Calu3 (cell line): ENCODE measurements around the gene KLHL29. TPM values are rescaled to one million over a fixed set of nuclear protein-coding genes. Genes with fewer than 3 reads are reported as not detected.

ENCODE experiments used
- BruUV-seq: library from RNA; stranded (reverse); fragments of 400-500 nt; replicated peaks from 2 replicates; lab custom pipeline; 2021; lab: Mats Ljungman, UMichigan
- CTCF ChIA-PET: fragments of 300-600 bp; sonication (Branson Sonifier 250); formaldehyde crosslinking; loops from one replicate; lab custom pipeline; 2022; ENCODE audit warnings: antibody characterized with exemption; lab: Charles Lee
- DNase-seq: peaks from one replicate; pipeline ENCODE4 v3.0.0; 2022
- H3K27ac Mint-ChIP-seq: one replicate; pipeline ENCODE4 v1.8.0; 2022; ENCODE audit warnings: mixed read lengths; ENCODE audit not compliant: unreplicated experiment
- H3K27me3 Mint-ChIP-seq: one replicate; pipeline ENCODE4 v1.8.0; 2022; ENCODE audit warnings: mixed read lengths; ENCODE audit not compliant: unreplicated experiment
- H3K36me3 Mint-ChIP-seq: one replicate; pipeline ENCODE4 v1.8.0; 2022; ENCODE audit warnings: mild to moderate bottlenecking, moderate library complexity, mixed read lengths; ENCODE audit not compliant: insufficient read depth, unreplicated experiment
- H3K4me1 Mint-ChIP-seq: one replicate; pipeline ENCODE4 v1.8.0; 2022; ENCODE audit warnings: mild to moderate bottlenecking, low read depth, mixed read lengths; ENCODE audit not compliant: unreplicated experiment
- H3K4me3 Mint-ChIP-seq: one replicate; pipeline ENCODE4 v1.8.0; 2022; ENCODE audit warnings: mild to moderate bottlenecking, low read depth, moderate library complexity, mixed read lengths; ENCODE audit not compliant: unreplicated experiment
- H3K9me3 Mint-ChIP-seq: one replicate; pipeline ENCODE4 v1.8.0; 2022; ENCODE audit warnings: low read depth, mixed read lengths; ENCODE audit not compliant: unreplicated experiment
- CTCF ChIP-seq: fragments of 200-600 bp; IDR thresholded peaks from one replicate; pipeline ENCODE4 v1.8.0; 2022; ENCODE audit warnings: antibody characterized with exemption; ENCODE audit not compliant: unreplicated experiment
- intact Hi-C: fragments of 100-400 bp; cut with micrococcal nuclease; formaldehyde crosslinking; loops from one replicate; pipeline ENCODE4 v1.10.0; 2022; ENCODE audit not compliant: unreplicated experiment
- total RNA-seq: library from RNA; stranded (reverse); gene quantifications from 2 replicates; pipeline ENCODE4 v1.2.3, GENCODE V29; 2022

Gene KLHL29
- total RNA-seq, 1 experiment from 2014 or later = 11.9 TPM

- BruUV-seq = no TSS peak
- Mint-ChIP-seq H3K27ac (no peak overlapping the region), H3K9me3 (no peaks in the 10 kb centered on the region), H3K36me3 (no peaks in the 10 kb centered on the region), H3K4me1 (no peaks in the 10 kb centered on the region), H3K27me3 (no peaks in the 10 kb centered on the region), H3K4me3 (no peak overlapping the region)
- DNase-seq = no peak
- CTCF ChIA-PET = interaction anchor here (0.6 to 1.2 kb wide), 4 partner anchors 11 to 987 kb away, joined by 3 read pairs; no protein-coding TSS in a partner anchor
- no peak for TF ChIP-seq CTCF
- intact Hi-C loops = no loop called here
These were observed 276.5 kb downstream of the KLHL29 start for GRCh38 chr2:23661276-23662050.

GRCh38 chr2:23662466-23662865, 277.5 kb downstream of the KLHL29 start:
- no peak for DNase-seq
- CTCF ChIA-PET = interaction anchor here (0.7 to 1.2 kb wide), 2 partner anchors 10 to 97 kb away, joined by 3 read pairs; no protein-coding TSS in a partner anchor
- Mint-ChIP-seq H3K9me3 (no peaks in the 10 kb centered on the region), H3K36me3 (no peaks in the 10 kb centered on the region), H3K4me1 (no peaks in the 10 kb centered on the region), H3K27me3 (no peaks in the 10 kb centered on the region), H3K27ac (no peak overlapping the region), H3K4me3 (no peak overlapping the region)
- no TSS peak for BruUV-seq
- intact Hi-C loops = no loop called here
- no peak for TF ChIP-seq CTCF

- TF ChIP-seq CTCF = no peak
- Mint-ChIP-seq H3K36me3 (no peaks in the 10 kb centered on the region), H3K27me3 (no peaks in the 10 kb centered on the region), H3K27ac (no peak overlapping the region), H3K9me3 (no peaks in the 10 kb centered on the region), H3K4me1 (no peaks in the 10 kb centered on the region), H3K4me3 (peak overlapping the region; percentile 55)
- CTCF ChIA-PET = interaction anchor here (1.2 kb wide), 1 partner anchor 9 kb away, joined by 3 read pairs; no protein-coding TSS in a partner anchor
- peak; percentile 32 for DNase-seq
- intact Hi-C loops = no loop called here
- BruUV-seq = no TSS peak
These were observed 278.3 kb downstream of the KLHL29 start for GRCh38 chr2:23662941-23663920.

GRCh38 chr2:23664066-23664788, 279.2 kb downstream of the KLHL29 start:
- no peak for DNase-seq
- no peaks in the 10 kb centered on the region for H3K36me3 Mint-ChIP-seq
- H3K4me3 Mint-ChIP-seq = no peak overlapping the region
- no peak for TF ChIP-seq CTCF
- no peaks in the 10 kb centered on the region for H3K4me1 Mint-ChIP-seq
- intact Hi-C loops = no loop called here
- BruUV-seq = no TSS peak
- H3K9me3 Mint-ChIP-seq = no peaks in the 10 kb centered on the region
- H3K27ac Mint-ChIP-seq = no peak overlapping the region
- H3K27me3 Mint-ChIP-seq = no peaks in the 10 kb centered on the region
- CTCF ChIA-PET = no interaction called here
